GM18861 (cell line): ENCODE measurements around the gene HAGHL.
"Not testable (repeated sequence)": the region's sequence is repeated elsewhere in the genome, so short reads cannot be mapped to it uniquely, and the experiment has no call there.

Source experiments
- ATAC-seq: cut with Tn5 transposase; IDR thresholded peaks from one replicate; pipeline ENCODE4 v1.9.1; 2021; ENCODE audit not compliant: unreplicated experiment

HAGHL gene

DNA sequence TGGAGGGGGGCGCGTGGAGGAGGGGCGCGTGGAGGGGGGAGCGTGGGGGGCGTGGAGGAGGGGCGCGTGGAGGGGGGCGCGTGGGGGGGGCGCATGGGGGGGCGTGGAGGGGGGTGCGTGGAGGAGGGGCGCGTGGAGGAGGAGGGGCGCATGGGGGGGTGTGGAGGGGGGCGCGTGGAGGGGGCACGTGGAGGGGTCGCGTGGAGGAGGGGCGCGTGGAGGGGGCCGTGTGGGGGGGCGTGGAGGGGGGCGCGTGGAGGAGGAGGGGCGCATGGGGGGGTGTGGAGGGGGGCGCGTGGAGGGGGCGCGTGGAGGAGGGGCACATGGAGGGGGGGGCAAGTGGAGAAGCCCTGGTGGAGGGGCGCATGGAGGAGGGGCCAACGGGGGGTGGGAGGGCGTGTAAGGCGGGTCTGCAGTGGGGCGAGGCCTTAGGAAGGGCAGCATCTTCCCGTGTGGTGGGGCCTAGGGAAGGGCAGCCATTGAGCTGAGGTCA is 40.9 kb downstream of the HAGHL start:
- ATAC-seq = no peak

DNA sequence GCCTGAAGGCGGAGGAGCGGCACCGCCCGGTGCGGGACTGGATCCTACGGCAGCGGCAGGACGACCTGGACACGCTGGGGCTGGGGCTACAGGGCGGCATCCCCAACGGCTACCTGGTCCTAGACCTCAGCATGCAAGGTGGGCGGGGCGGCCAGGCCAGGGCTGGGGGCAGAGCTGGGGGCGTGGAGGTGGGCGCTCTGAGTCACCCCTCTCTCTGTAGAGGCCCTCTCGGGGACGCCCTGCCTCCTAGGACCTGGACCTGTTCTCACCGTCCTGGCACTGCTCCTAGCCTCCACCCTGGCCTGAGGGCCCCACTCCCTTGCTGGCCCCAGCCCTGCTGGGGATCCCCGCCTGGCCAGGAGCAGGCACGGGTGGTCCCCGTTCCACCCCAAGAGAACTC is 41.5 kb downstream of the HAGHL start:
- ATAC-seq = no peak

GRCh38 chr16:769184-769784 is 42.4 kb downstream of the HAGHL start:
- ATAC-seq = no peak

GRCh38 chr16:769934-770333 is 43.0 kb downstream of the HAGHL start:
- ATAC-seq = no peak

DNA sequence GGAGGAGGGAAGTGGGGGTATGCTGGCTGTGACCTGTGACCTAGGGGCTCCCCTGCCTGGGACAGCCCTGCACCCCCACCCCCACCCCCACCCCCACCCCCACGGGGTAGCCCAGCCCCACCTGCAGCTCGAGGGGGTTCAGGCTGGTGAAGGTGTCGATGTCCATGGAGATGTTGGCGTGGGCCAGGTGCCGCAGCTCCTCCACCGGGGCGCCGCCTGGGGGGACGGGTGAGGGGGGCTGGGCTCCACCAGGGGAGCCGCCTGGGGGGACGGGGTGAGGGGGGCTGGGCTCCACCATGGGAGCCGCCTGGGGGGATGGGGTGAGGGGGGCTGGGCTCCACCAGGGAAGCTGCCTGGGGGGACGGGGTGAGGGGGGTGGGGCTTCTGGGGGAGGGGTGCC is 43.5 kb downstream of the HAGHL start:
- no peak for ATAC-seq

- ATAC-seq = no peak
These were observed 46.1 kb downstream of the HAGHL start for GRCh38 chr16:772959-773358.

GRCh38 chr16:774086-775001 is 47.4 kb downstream of the HAGHL start:
- ATAC-seq = no peak

DNA sequence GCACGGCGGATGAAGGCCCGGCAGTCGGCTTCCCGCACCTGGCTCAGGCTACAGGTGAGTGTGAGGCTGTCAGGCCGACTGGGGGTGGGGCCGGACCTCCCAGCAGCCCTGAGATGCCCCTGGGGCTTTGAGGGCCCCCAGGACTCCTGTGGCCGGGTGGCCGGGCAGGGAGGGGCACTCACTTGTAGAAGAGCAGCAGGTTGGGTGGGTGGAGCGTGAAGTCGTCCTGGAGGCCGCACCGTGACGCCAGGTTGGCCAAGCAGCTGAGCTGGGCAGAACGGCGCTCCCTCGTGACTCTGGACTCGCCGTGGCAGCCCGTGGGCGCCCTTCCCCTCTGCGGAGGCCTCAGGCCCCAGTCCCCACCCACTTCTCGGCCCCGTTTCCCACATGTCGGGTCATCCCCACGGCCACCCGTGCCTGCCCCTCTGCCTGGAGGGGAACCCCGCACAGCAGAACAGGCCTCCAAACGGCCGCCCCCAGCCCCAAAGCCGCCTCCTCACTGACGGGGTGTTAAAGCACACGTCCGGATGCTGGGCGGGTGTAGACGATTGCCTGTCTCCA is 48.4 kb downstream of the HAGHL start:
- ATAC-seq = no peak

GRCh38 chr16:776298-776697 is 49.4 kb downstream of the HAGHL start:
- ATAC-seq = not testable (repeated sequence)

DNA sequence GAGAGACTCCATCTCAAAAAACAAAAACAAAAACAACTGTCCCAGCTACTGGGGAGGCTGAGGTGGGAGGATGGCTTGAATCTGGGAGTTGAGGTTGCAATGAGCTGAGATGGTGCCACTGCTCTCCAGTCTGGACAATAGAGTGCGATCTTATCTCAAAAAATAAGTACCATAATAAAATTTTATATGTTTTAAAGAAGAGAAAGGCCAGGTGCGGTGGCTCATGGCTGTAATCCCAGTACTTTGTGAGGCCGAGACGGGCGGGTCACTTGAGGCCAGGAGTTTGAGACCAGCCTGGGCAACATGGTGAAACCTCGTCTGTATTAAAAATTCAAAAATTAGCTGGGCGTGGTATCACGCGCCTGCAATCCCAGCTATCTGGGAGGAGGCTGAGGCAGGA is 49.9 kb downstream of the HAGHL start:
- no peak for ATAC-seq

DNA sequence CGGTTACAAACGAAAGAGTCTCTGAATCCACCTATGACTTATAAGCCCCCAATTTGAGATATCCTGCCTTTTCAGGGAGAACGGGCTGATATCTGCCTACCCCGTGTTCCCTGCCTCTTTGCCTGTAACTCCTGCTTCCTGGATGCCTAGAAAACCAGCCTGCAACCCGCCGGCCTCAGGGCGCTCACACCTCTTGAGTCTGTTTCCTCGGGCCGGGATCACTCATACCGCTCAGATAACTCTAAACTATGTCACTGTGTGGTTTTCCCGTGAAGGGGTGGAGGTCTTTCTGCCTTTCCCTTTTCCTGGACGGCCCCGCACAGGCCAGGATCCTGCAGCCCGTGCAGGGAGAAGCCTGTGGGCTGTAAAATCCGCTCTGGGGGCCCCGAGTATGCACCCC is 50.9 kb downstream of the HAGHL start:
- ATAC-seq = no peak

DNA sequence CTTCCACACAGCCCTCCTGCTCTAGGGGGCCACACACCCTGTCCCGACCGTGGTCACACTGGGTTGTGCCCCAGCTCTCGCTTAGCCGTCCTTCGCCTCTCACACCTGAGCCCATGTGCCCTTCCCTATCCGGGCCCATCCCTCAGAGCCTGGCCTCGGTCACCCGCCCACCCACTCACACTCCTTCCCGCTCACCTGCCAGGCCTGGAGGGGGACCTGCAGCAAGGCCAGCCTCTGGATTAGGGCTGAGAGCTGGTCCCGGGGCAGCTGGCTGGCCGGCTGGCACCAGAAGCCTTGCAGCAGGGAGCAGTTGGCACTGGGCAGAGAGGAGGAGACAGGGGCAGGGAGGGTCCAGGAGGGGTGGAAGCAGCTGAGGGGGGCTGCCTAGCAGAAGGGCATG is 51.5 kb downstream of the HAGHL start:
- ATAC-seq = no peak

DNA sequence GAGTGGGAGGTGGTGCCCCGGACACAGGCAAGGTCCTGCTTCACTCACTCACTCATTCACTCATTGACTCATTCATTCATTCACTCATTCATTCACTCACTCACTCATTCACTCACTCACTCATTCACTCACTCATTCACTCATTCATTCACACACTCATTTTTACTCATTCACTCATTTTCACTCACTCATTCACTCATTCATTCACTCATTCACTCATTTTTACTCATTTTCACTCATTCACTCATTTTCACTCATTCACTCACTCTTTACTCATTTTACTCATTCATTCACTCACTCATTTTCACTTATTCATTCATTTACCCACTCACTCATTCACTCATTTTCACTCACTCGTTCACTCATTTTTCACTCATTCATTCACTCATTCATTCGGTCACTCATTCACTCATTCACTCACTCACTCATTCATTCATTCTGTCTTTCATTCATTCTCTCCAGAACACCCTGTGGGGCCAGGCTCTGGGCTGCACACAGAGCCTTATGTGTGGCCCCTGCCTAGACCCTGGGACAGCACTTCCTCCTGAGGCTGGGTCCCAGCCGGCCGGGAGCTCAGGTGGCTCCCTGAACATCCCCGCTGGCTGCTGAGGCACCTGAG is 52.1 kb downstream of the HAGHL start:
- no peak for ATAC-seq
